T-cell (primary cell): ENCODE data around the gene SAMD5. TPM values are rescaled to one million over a fixed set of nuclear protein-coding genes. Genes with fewer than 3 reads are reported as not detected.
"Not testable (repeated sequence)": the region's sequence is repeated elsewhere in the genome, so short reads cannot be mapped to it uniquely, and the experiment has no call there.

Source experiments
- ATAC-seq, 4 experiments: fragments of 200-7000 bp in 3 of 4; fragments of 150-1000 bp in 1 of 4; cut with Tn5 transposase; replicated peaks in 1 of 4; 1 replicate in 3 of 4; 2 replicates in 1 of 4; pipeline ENCODE4 v1.10.0; 2021; ENCODE audit warnings: moderate library complexity in 3 of 4, mild to moderate bottlenecking in 2 of 4, moderate number of reproducible peaks in 1 of 4
- CTCF ChIA-PET, 2 donors: fragments of 300-600 bp; sonication (Branson Sonifier 250); formaldehyde crosslinking; loops; one replicate each; lab custom pipeline; 2022; ENCODE audit warnings: antibody characterized with exemption in 2 of 2; lab: Charles Lee
- POLR2A ChIA-PET, 2 donors: fragments of 300-600 bp; sonication (Branson Sonifier 250); formaldehyde crosslinking; loops; one replicate each; lab custom pipeline; 2022; ENCODE audit warnings: antibody characterized with exemption in 2 of 2; lab: Charles Lee
- DNase-seq, 35 experiments: peaks; one replicate each; pipeline versions ENCODE4 v3.0.0 to v3.0.0-alpha.2; 2013 to 2023
- H3K27ac ChIP-seq: one replicate; pipeline ENCODE4 v1.5.1; 2013; ENCODE audit warnings: low read length
- H3K27me3 ChIP-seq, 2 experiments: replicated peaks in 1 of 2; 1 replicate in 1 of 2; 2 replicates in 1 of 2; pipeline versions ENCODE4 v1.6.1 to v1.7.0; 2013; ENCODE audit warnings: low read length in 1 of 2, mixed read lengths in 1 of 2; ENCODE audit not compliant: control insufficient read depth in 2 of 2, insufficient read depth in 2 of 2; ENCODE audit errors: extremely low read depth in 1 of 2
- H3K36me3 ChIP-seq, 2 donors: 1 replicate in 1 of 2; 2 replicates in 1 of 2; pipeline versions ENCODE4 v1.6.1 to v1.7.0; 2013; ENCODE audit warnings: low read length in 1 of 2; ENCODE audit not compliant: control insufficient read depth in 2 of 2, insufficient read depth in 1 of 2; ENCODE audit errors: extremely low read depth in 1 of 2
- H3K4me1 ChIP-seq, 2 experiments: 1 replicate in 1 of 2; 2 replicates in 1 of 2; pipeline versions ENCODE4 v1.6.1 to v1.7.0; 2013; ENCODE audit warnings: low read length in 2 of 2, mixed read lengths in 1 of 2; ENCODE audit not compliant: insufficient read depth in 2 of 2, control insufficient read depth in 1 of 2; ENCODE audit errors: extremely low read depth in 1 of 2
- H3K4me3 ChIP-seq, 2 donors: 1 replicate in 1 of 2; 2 replicates in 1 of 2; pipeline versions ENCODE4 v1.5.1 to v1.7.0; 2013; ENCODE audit warnings: mild to moderate bottlenecking in 2 of 2, low read length in 1 of 2, moderate library complexity in 1 of 2; ENCODE audit not compliant: control insufficient read depth in 1 of 2; ENCODE audit errors: extremely low read depth in 1 of 2
- H3K9me3 ChIP-seq: 2 replicates; pipeline ENCODE4 v1.7.0; 2013
- H3K27ac Mint-ChIP-seq, 2 donors: one replicate each; pipeline ENCODE4 v1.8.0; 2020 to 2021; ENCODE audit warnings: mild to moderate bottlenecking in 2 of 2, mixed read lengths in 2 of 2
- H3K27me3 Mint-ChIP-seq, 2 donors: one replicate each; pipeline ENCODE4 v1.8.0; 2021 to 2022; ENCODE audit warnings: mixed read lengths in 2 of 2
- H3K36me3 Mint-ChIP-seq: one replicate; pipeline ENCODE4 v1.8.0; 2021; ENCODE audit warnings: mixed read lengths
- H3K4me1 Mint-ChIP-seq, 3 donors: one replicate each; pipeline ENCODE4 v1.8.0; 2020 to 2022; ENCODE audit warnings: mixed read lengths in 3 of 3, mild to moderate bottlenecking in 1 of 3
- H3K4me3 Mint-ChIP-seq, 3 donors: one replicate each; pipeline ENCODE4 v1.8.0; 2020 to 2022; ENCODE audit warnings: mild to moderate bottlenecking in 3 of 3, mixed read lengths in 3 of 3, moderate library complexity in 3 of 3
- H3K9me3 Mint-ChIP-seq, 3 donors: one replicate each; pipeline ENCODE4 v1.8.0; 2020 to 2022; ENCODE audit warnings: mixed read lengths in 3 of 3
- WGBS: methylation state at CpG from one replicate; pipeline ENCODE4 v1.1.5; 2013; ENCODE audit warnings: missing lambda C conversion rate; ENCODE audit not compliant: insufficient coverage; 5-methylcytosine and 5-hydroxymethylcytosine counted together
- total RNA-seq, 35 experiments: library from RNA in 6 of 35; stranded (reverse) in 6 of 35; fragments of 120-200 nt in 1 of 35; gene quantifications; one replicate each; pipeline versions ENCODE4 v1.2.1 to v1.2.4 and lab custom pipeline; 2013 to 2026

SAMD5 gene
- total RNA-seq, 5 donors from 2014 or later (not counting 1 experiment from before 2014, with no cell fraction given): not detected

DNA sequence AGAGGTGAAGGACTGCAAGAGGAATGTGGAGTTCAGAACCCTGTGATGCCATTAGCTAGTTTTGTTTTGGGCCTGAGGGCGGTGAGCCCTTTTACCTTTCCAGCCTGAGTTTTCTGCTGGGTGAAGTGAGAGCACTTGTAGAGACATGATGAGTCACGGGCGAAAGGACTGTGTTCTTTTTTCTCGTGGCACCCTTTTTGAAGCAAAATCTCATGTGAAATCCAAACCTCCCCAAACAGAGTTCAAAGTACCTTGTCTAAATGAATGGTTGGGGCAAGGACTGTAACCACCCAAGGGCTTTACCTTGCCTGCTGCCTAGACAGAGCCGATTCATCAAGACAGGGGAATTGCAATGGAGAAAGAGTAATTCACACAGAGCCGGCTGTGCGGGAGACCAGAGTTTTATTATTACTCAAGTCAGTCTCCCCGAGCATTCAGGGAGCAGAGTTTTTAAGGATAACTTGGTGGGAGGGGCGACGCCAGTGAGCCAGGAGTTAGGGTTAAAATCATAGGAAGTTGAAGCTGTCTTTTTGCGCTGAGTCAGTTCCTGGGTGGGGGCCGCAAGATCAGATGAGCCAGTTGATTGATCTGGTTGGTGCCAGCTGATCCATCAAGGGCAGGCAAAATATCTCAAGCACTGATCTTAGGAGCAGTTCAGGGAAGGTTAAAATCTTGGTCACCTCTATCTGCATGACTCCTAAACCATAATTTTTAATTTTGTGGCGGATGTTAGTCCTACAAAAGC lies 25.8 kb downstream of the SAMD5 start:
- WGBS: 87% methylated on average over 4 of the region's 13 CpGs
- no peaks in the 10 kb centered on the region for H3K9me3 Mint-ChIP-seq
- peaks cover 9 to 10% of the 10 kb centered on the region in 2 donors for H3K27me3 Mint-ChIP-seq
- Histone ChIP-seq H3K4me1 (peaks cover 2 to 5% of the 10 kb centered on the region in 2 experiments), H3K9me3 (no peaks in the 10 kb centered on the region), H3K27ac (no peak overlapping the region), H3K27me3 (peaks cover 5 to 8% of the 10 kb centered on the region in 2 experiments), H3K4me3 (no peak overlapping the region), H3K36me3 (no peaks in the 10 kb centered on the region)
- ChIA-PET CTCF (no interaction called here), POLR2A (no interaction called here)
- H3K36me3 Mint-ChIP-seq: no peaks in the 10 kb centered on the region
- peaks cover 8 to 10% (median 10%) of the 10 kb centered on the region in 3 donors for H3K4me1 Mint-ChIP-seq
- ATAC-seq (no peak), DNase-seq (no peak)
- no peak overlapping the region for H3K4me3 Mint-ChIP-seq
- H3K27ac Mint-ChIP-seq: no peak overlapping the region

DNA sequence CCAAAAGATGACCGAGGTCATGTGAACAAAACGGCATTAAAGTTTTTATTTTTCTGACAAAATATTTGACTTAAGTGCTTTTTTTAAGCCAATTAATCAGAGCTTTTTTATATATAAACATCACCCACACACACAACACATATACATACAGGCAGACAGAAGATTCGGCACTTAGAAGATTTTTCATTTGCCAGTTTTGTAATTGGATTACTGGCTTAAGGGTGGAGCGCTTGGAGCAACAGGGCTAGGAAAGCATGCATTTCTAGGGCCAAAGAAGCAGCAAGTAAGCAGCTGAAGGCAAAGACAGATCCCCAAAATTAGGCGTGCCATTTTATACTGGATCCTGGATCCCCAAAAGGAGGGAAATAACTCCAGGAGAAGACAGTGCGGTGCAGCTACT lies 30.3 kb downstream of the SAMD5 start:
- no peak overlapping the region for H3K4me3 ChIP-seq
- Mint-ChIP-seq H3K4me1 (no peaks in the 10 kb centered on the region), H3K9me3 (peaks cover 0 to 4% (median 0%) of the 10 kb centered on the region in 3 donors), H3K27me3 (peaks cover 0 to 3% of the 10 kb centered on the region in 2 donors), H3K36me3 (no peaks in the 10 kb centered on the region), H3K4me3 (no peak overlapping the region), H3K27ac (no peak overlapping the region)
- H3K36me3 ChIP-seq: no peaks in the 10 kb centered on the region
- 58% methylated on average over 2 of the region's 6 CpGs for WGBS
- DNase-seq (no peak), ATAC-seq (no peak)
- no peaks in the 10 kb centered on the region for H3K4me1 ChIP-seq
- H3K27me3 ChIP-seq: peaks cover 0 to 3% of the 10 kb centered on the region in 2 experiments
- no peak overlapping the region for H3K27ac ChIP-seq
- H3K9me3 ChIP-seq: no peaks in the 10 kb centered on the region
- ChIA-PET POLR2A (no interaction called here), CTCF (no interaction called here)

DNA sequence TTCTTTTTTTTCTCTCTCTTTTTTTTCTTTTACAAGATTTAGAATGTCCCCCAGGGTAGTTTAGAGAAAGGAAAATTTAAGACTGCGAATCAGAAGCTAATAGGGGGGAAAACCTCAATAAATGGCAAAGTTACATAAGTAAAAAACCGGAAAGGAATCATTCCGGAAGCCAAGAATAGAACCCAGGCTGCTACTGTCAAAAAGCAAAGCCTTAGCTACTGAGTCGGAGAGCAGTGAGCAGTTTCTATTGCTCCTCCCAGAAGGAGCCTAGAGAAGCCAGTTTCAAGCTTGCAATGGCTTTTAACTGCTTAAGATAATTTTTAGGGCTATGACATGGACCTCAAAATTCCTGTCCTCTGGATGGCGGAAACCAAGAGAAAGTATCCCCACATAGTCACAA lies 31.6 kb downstream of the SAMD5 start:
- H3K27me3 ChIP-seq: peaks cover 0 to 3% of the 10 kb centered on the region in 2 experiments
- no peaks in the 10 kb centered on the region for H3K36me3 ChIP-seq
- no peaks in the 10 kb centered on the region for H3K4me1 ChIP-seq
- no peak overlapping the region for H3K4me3 ChIP-seq
- Mint-ChIP-seq H3K27ac (no peak overlapping the region), H3K27me3 (peaks cover 0 to 3% of the 10 kb centered on the region in 2 donors), H3K4me3 (no peak overlapping the region), H3K9me3 (peaks cover 0 to 4% (median 0%) of the 10 kb centered on the region in 3 donors), H3K36me3 (no peaks in the 10 kb centered on the region), H3K4me1 (no peaks in the 10 kb centered on the region)
- no peak for ATAC-seq
- ChIA-PET POLR2A (no interaction called here), CTCF (no interaction called here)
- DNase-seq: no peak
- WGBS: 84% methylated on average over 3 of the region's 5 CpGs
- H3K27ac ChIP-seq: no peak overlapping the region
- H3K9me3 ChIP-seq: no peaks in the 10 kb centered on the region

DNA sequence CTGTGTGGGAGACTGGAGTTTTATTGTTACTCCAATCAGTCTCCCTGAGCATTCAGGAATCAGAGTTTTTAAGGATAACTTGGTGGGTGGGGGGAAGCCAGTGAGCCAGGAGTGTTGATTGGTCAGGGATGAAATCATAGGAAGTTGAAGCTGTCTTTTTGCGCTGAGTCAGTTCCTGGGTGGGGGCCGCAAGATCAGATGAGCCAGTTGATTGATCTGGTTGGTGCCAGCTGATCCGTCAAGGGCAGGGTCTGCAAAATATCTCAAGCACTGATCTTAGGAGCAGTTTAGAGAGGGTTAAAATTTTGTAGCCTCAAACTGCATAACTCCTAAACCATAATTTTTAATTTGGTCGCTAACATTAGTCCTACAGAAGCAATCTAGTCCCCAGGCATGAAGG lies 33.9 kb downstream of the SAMD5 start:
- DNase-seq, CTCF ChIA-PET, H3K27me3 Mint-ChIP-seq, H3K9me3 Mint-ChIP-seq, H3K27ac Mint-ChIP-seq, POLR2A ChIA-PET, H3K4me3 ChIP-seq, H3K4me3 Mint-ChIP-seq, ATAC-seq, H3K36me3 ChIP-seq, H3K4me1 Mint-ChIP-seq, H3K9me3 ChIP-seq, H3K36me3 Mint-ChIP-seq, H3K27ac ChIP-seq, H3K27me3 ChIP-seq, H3K4me1 ChIP-seq: not testable (repeated sequence)
- 93% methylated on average over 2 of the region's 4 CpGs for WGBS

DNA sequence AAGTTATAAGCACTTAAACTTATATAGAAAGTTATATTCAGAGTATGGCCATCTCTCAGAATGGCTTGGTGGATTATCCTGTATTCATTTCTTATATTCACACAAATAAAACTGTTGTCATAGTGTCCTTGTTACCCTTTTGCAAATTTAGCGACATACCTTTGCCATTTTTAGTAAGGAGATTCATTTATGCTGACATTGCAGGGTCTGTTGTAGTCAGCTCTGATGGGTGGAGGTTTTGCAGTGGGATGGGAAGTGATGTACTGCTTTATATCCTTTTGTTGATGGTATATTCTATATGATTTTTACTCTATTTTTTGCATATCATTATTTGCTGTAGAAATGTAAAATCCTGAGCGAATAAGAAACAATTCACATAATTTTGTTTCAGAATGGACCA lies 35.9 kb downstream of the SAMD5 start:
- no peaks in the 10 kb centered on the region for H3K36me3 Mint-ChIP-seq
- peaks cover 0 to 4% (median 0%) of the 10 kb centered on the region in 3 donors for H3K9me3 Mint-ChIP-seq
- Histone ChIP-seq H3K9me3 (no peaks in the 10 kb centered on the region), H3K4me1 (no peaks in the 10 kb centered on the region), H3K36me3 (no peaks in the 10 kb centered on the region), H3K27me3 (peaks cover 0 to 4% of the 10 kb centered on the region in 2 experiments), H3K4me3 (no peak overlapping the region), H3K27ac (no peak overlapping the region)
- WGBS: 80% methylated on average over 1 of the region's 2 CpGs
- H3K27ac Mint-ChIP-seq: no peak overlapping the region
- DNase-seq: no peak
- ChIA-PET POLR2A (no interaction called here), CTCF (no interaction called here)
- ATAC-seq: no peak
- H3K27me3 Mint-ChIP-seq: no peaks in the 10 kb centered on the region
- no peaks in the 10 kb centered on the region for H3K4me1 Mint-ChIP-seq
- no peak overlapping the region for H3K4me3 Mint-ChIP-seq

DNA sequence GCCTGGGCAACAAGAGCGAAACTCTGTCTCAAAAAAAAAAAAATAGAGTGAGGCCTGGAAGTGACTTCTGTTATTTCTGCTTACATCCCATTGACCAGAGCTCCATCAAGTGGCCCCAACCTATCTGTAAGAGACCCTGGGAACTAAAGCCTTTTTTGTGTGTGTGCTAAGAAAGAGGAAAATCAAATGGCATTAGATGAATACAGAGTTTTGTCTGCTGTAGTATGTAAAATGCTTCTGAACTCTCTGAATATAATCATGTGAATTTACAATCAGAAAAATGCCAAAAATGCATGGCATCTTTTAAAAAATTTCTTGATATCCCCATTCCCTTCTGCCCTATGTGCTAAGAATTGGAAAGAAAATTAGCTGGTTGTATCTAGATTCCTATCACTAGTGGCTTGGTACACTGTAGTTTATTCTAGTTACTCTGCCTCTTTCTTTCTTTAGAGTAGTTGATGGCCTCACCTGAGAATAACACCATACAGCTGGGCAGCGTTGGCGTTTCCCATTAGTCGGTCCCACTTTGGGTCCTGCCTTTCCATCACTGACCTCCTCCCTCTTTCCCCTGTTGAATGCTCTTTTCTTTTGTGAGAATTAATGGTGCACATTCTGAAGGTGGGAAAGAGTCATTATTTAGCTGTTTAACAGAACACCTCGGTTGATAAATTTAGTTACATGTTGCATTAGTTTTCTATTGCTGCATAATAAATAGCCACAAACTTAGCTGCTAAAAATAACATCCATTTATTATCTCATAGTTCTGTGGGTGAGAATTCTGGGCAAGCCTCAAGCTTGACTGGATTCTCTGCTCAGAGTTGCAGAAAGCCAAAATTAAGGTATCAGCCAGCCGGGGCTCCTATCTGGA lies 38.2 kb downstream of the SAMD5 start:
- CTCF ChIA-PET: no interaction called here
- Histone ChIP-seq H3K27ac (no peak overlapping the region), H3K27me3 (peaks cover 0 to 4% of the 10 kb centered on the region in 2 experiments), H3K9me3 (no peaks in the 10 kb centered on the region), H3K4me3 (no peak overlapping the region), H3K4me1 (no peaks in the 10 kb centered on the region), H3K36me3 (no peaks in the 10 kb centered on the region)
- Mint-ChIP-seq H3K27ac (no peak overlapping the region), H3K9me3 (no peaks in the 10 kb centered on the region), H3K27me3 (no peaks in the 10 kb centered on the region), H3K36me3 (no peaks in the 10 kb centered on the region), H3K4me1 (no peaks in the 10 kb centered on the region), H3K4me3 (no peak overlapping the region)
- ATAC-seq: no peak
- POLR2A ChIA-PET: no interaction called here
- DNase-seq: no peak
- WGBS: 90% methylated on average over 1 of the region's 6 CpGs
